Breast epithelium (tissue), 4 donors: Measurements from ENCODE around the gene PDIA3. TPM values are rescaled to one million over a fixed set of nuclear protein-coding genes. Genes with fewer than 3 reads are reported as not detected.

ENCODE experiments used
- DNase-seq, 2 donors: peaks; one replicate each; pipeline ENCODE4 v3.0.0-alpha.2; 2019; ENCODE audit warnings: low spot score in 2 of 2
- H3K27ac ChIP-seq, 2 donors: fragments of 200-600 bp; sonication (generic) in 1 of 2; one replicate each; pipeline ENCODE4 v1.5.1; 2016 to 2019; ENCODE audit warnings: mild to moderate bottlenecking in 1 of 2
- H3K27me3 ChIP-seq, 2 donors: fragments of 200-600 bp; sonication (generic) in 1 of 2; one replicate each; pipeline versions ENCODE4 v1.5.1 to v1.6.0; 2017 to 2019; ENCODE audit warnings: control low read depth in 1 of 2, mild to moderate bottlenecking in 1 of 2
- H3K36me3 ChIP-seq: fragments of 200-600 bp; one replicate; pipeline ENCODE4 v1.5.1; 2019
- H3K4me1 ChIP-seq, 2 donors: fragments of 200-600 bp; sonication (generic); one replicate each; pipeline ENCODE4 v1.5.1; 2016 to 2019; ENCODE audit warnings: control low read depth in 1 of 2
- H3K4me3 ChIP-seq, 3 donors: fragments of 200-600 bp; sonication (generic); 1 replicate in 2 of 3; 2 replicates in 1 of 3; pipeline ENCODE4 v1.5.1; 2016 to 2019; ENCODE audit warnings: mild to moderate bottlenecking in 3 of 3, moderate library complexity in 2 of 3
- H3K9me3 ChIP-seq, 2 donors: fragments of 200-600 bp; sonication (generic) in 1 of 2; one replicate each; pipeline ENCODE4 v1.5.1; 2016 to 2019; ENCODE audit warnings: control low read depth in 1 of 2
- POLR2A ChIP-seq: fragments of 450-650 bp; IDR thresholded peaks from one replicate; pipeline ENCODE4 v1.6.1; 2016; ENCODE audit warnings: antibody characterized with exemption, mild to moderate bottlenecking, moderate library complexity
- POLR2AphosphoS5 ChIP-seq, 3 donors: sonication (generic); formaldehyde crosslinking; IDR thresholded peaks; one replicate each; pipeline ENCODE4 v1.6.1; 2017; ENCODE audit warnings: antibody characterized with exemption in 3 of 3
- intact Hi-C: fragments of 100-400 bp; cut with DNase I; formaldehyde crosslinking; loops from one replicate; pipeline ENCODE4 v1.15.1; 2023; ENCODE audit warnings: low total_unique reads
- total RNA-seq, 3 donors: library from RNA; depleted of rRNA; stranded (reverse); fragments of >200 nt; gene quantifications; one replicate each; pipeline ENCODE4 v1.1.0, GENCODE V29; 2016
- TF ChIP-seq, protein P1 (sequence below), 3 donors: fragments of 450-650 bp; IDR thresholded peaks; one replicate each; pipeline ENCODE4 v1.5.1; 2016 to 2017; ENCODE audit warnings: antibody characterized with exemption in 3 of 3, mild to moderate bottlenecking in 3 of 3, moderate library complexity in 3 of 3

The PDIA3 gene
- total RNA-seq, 3 donors from 2014 or later: 107 to 125 (median 109) TPM

- Histone ChIP-seq H3K36me3 (no peaks in the 10 kb centered on the region), H3K4me3 (no peak overlapping the region), H3K4me1 (no peaks in the 10 kb centered on the region), H3K27me3 (no peaks in the 10 kb centered on the region), H3K27ac (peak overlapping the region in 1 of 2 donors; percentile 13), H3K9me3 (no peaks in the 10 kb centered on the region)
- DNase-seq: no peak
- TF ChIP-seq POLR2A (no peak), POLR2AphosphoS5 (IDR thresholded peaks at IDR 0.05) (no peak)
- TF ChIP-seq, protein P1, sequence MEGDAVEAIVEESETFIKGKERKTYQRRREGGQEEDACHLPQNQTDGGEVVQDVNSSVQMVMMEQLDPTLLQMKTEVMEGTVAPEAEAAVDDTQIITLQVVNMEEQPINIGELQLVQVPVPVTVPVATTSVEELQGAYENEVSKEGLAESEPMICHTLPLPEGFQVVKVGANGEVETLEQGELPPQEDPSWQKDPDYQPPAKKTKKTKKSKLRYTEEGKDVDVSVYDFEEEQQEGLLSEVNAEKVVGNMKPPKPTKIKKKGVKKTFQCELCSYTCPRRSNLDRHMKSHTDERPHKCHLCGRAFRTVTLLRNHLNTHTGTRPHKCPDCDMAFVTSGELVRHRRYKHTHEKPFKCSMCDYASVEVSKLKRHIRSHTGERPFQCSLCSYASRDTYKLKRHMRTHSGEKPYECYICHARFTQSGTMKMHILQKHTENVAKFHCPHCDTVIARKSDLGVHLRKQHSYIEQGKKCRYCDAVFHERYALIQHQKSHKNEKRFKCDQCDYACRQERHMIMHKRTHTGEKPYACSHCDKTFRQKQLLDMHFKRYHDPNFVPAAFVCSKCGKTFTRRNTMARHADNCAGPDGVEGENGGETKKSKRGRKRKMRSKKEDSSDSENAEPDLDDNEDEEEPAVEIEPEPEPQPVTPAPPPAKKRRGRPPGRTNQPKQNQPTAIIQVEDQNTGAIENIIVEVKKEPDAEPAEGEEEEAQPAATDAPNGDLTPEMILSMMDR (IDR thresholded peaks at IDR 0.05): no peak
- intact Hi-C loops: no loop called here
Observed at GRCh38 chr15:43774062-43774461, 27.8 kb downstream of the PDIA3 start.

- DNase-seq: peak; percentile 65 to 69
- H3K4me3 ChIP-seq: no peak overlapping the region
Observed at GRCh38 chr15:43775411-43775965, 29.2 kb downstream of the PDIA3 start.

DNA sequence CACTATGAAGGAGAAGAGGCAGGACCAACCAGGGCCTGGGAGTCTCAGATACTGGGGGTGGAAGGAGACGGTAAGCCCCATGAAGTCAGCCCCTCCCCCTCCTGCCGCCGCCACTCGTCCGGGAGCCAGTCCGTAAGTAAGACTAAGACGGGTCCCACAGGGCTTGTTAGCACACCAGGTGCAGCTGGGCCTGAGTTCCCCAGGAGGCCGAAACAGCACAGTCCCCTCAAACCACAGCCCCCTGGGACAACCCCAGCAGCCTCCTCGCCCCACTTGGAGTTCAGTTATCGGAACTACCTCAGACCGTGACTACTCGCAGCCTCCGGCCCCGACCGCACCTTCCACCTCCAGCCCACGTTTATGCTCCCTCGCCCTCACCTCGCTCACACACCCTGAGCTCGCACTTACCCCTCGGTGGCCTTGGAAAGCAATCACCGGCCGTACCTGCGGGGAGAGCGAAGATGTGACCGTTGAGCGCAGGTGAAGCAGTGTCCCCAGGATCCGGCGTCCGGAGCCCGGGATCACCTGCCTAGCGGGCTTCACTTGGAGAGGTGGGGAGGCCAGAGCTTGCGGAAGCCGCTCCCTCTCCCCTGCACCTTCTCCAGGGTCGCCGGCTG, 30.0 kb downstream of the PDIA3 start:
- H3K27me3 ChIP-seq: no peaks in the 10 kb centered on the region
- no peaks in the 10 kb centered on the region for H3K36me3 ChIP-seq
- no peak for DNase-seq
- H3K9me3 ChIP-seq: no peaks in the 10 kb centered on the region
- H3K4me1 ChIP-seq: no peaks in the 10 kb centered on the region
- peak overlapping the region; percentile 94 for H3K27ac ChIP-seq
- H3K4me3 ChIP-seq: peak overlapping the region; percentile 70 to 74 (median 72)
- TF ChIP-seq, protein P1 (IDR thresholded peaks at IDR 0.05): no peak
- no peak for TF ChIP-seq POLR2A
- TF ChIP-seq POLR2AphosphoS5 (IDR thresholded peaks at IDR 0.05): no peak
- intact Hi-C loops: no loop called here

More at GRCh38 chr15:43775411-43775965, 29.2 kb downstream of the PDIA3 start:
- TF ChIP-seq, protein P1 (IDR thresholded peaks at IDR 0.05): peak; percentile 35 to 38 (median 36)
- TF ChIP-seq POLR2A (no peak), POLR2AphosphoS5 (IDR thresholded peaks at IDR 0.05) (peak in 2 of 3 donors; percentile 8 to 28)
- Histone ChIP-seq H3K36me3 (no peaks in the 10 kb centered on the region), H3K9me3 (no peaks in the 10 kb centered on the region), H3K27ac (peak overlapping the region; percentile 94), H3K27me3 (no peaks in the 10 kb centered on the region), H3K4me1 (no peaks in the 10 kb centered on the region)
- intact Hi-C loops: no loop called here

DNA sequence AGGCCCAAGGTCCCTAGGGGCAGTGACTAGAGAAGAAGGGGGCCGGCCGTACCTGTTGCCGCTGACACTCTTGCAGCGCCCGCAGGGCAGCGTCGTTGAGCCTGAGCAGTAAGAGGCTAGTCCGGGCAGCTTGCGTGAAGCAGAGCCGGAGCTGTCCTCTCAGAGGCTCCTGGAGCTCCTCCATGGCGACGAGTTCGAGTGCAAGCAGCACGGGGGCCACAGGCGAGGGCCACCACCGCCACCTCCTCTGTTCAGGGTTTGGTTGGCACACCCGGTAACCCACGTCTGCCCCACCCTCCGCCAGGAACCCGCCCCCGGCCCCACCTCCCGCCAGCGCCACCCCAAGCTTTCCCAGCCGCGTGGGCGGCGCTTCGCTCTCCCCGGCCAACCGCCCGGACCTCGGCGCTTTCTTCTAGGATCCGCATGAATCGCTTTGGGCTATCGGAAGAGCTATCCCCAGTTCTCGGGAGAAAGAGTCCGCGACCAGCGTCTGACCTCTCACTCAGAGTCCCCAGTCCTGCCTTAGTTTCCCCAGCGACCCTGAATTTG, 30.6 kb downstream of the PDIA3 start, which contains the start of gene ELL3:
TSS of gene ELL3 (minus strand) at position 249 of the 549 bp plus-strand sequence. CDS start at position 184, 65 bp downstream.
- H3K9me3 ChIP-seq: no peaks in the 10 kb centered on the region
- no peaks in the 10 kb centered on the region for H3K27me3 ChIP-seq
- peak within 1 kb of the TSS; percentile 94 for H3K27ac ChIP-seq
- intact Hi-C loops: no loop called here
- H3K4me1 ChIP-seq: no peaks in the 10 kb centered on the region
- peak in 1 of 2 donors; percentile 79 for DNase-seq
- TF ChIP-seq POLR2A: no peak
- no peak for TF ChIP-seq POLR2AphosphoS5 (IDR thresholded peaks at IDR 0.05)
- TF ChIP-seq, protein P1 (IDR thresholded peaks at IDR 0.05): no peak
- H3K4me3 ChIP-seq: peak within 1 kb of the TSS; percentile 70 to 74 (median 72)
- no peaks in the 10 kb centered on the region for H3K36me3 ChIP-seq
